Measurements from ENCODE around the gene ROBO1.

The ROBO1 gene

DNA sequence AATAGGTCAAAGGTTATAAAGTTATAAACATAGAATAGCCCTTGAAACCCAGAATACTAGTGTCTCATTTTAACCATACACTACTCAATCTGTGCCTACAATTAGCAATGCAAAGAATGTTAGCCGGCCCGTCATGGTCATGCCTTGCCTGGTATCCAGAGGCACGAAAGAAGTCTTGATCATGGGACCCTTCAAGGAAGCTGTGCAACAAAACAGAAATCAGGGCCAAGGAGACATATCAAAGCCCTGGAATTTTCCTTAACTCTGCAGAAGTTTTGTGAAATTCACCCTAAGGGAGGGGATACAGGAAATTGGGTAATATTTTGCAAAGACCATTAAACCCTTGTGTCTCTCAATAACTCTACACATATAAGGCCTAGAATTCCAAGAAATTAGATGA lies 482.4 kb downstream of the ROBO1 start:
- Histone ChIP-seq H3K9ac (ENCODE audit: low read length) (no peak overlapping the region), H3K4me3 (ENCODE audit: low read length) (no peak overlapping the region), H3K9me3 (replicated peaks; ENCODE audit: insufficient read depth, low read length) (no peaks in the 10 kb centered on the region), H3K9me2 (replicated peaks; ENCODE audit: insufficient read depth, low read length) (no peaks in the 10 kb centered on the region), H4K20me1 (ENCODE audit: insufficient read depth, low read length) (no peaks in the 10 kb centered on the region), H3K36me3 (replicated peaks; ENCODE audit: insufficient read depth, low read length) (no peaks in the 10 kb centered on the region), H2AFZ (ENCODE audit: low read length) (no peak overlapping the region), H3F3A (ENCODE audit: insufficient read depth, low read length) (no peaks in the 10 kb centered on the region), H3K27ac (ENCODE audit: low read length) (no peak overlapping the region), H3K79me2 (ENCODE audit: low read length) (no peaks in the 10 kb centered on the region), H3K4me2 (ENCODE audit: low read depth, low read length) (no peak overlapping the region), H3K27me3 (replicated peaks; ENCODE audit: insufficient read depth, low read length) (no peaks in the 10 kb centered on the region), H3K4me1 (ENCODE audit: low read length) (no peaks in the 10 kb centered on the region)
- TF ChIP-seq EZH2 (optimal IDR thresholded peaks at IDR 0.05; ENCODE audit: low read depth, low read length) (no peak), EZH2phosphoT487 (IDR thresholded peaks at IDR 0.05; ENCODE audit: low read length) (no peak)
- TF ChIP-seq, protein P1, sequence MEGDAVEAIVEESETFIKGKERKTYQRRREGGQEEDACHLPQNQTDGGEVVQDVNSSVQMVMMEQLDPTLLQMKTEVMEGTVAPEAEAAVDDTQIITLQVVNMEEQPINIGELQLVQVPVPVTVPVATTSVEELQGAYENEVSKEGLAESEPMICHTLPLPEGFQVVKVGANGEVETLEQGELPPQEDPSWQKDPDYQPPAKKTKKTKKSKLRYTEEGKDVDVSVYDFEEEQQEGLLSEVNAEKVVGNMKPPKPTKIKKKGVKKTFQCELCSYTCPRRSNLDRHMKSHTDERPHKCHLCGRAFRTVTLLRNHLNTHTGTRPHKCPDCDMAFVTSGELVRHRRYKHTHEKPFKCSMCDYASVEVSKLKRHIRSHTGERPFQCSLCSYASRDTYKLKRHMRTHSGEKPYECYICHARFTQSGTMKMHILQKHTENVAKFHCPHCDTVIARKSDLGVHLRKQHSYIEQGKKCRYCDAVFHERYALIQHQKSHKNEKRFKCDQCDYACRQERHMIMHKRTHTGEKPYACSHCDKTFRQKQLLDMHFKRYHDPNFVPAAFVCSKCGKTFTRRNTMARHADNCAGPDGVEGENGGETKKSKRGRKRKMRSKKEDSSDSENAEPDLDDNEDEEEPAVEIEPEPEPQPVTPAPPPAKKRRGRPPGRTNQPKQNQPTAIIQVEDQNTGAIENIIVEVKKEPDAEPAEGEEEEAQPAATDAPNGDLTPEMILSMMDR (IDR thresholded peaks at IDR 0.05; ENCODE audit: low read length), result no peak
- DNase-seq, result no peak

DNA sequence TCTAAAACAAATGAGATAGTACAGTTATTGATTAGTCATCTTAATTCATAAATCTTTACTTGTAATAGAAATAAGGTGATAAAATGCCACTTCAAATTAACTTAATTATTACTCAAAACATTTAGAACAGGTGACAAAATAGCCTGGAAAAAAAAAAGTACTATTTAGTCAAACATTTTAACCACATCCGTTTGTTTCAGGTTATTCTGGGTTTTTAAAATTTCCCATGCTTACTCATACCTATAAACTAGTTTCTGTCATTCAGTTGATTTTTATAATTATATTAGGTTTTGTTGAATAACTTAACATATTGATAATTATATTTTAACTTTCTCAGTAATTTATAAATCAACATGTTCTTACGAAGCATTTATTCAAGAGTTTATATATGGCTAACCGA lies 483.0 kb downstream of the ROBO1 start:
- H2AFZ ChIP-seq (ENCODE audit: low read length), result no peak overlapping the region
- no peaks in the 10 kb centered on the region for H3K79me2 ChIP-seq (ENCODE audit: low read length)
- no peaks in the 10 kb centered on the region for H4K20me1 ChIP-seq (ENCODE audit: insufficient read depth, low read length)
- no peaks in the 10 kb centered on the region for H3K27me3 ChIP-seq (replicated peaks; ENCODE audit: insufficient read depth, low read length)
- no peaks in the 10 kb centered on the region for H3K36me3 ChIP-seq (replicated peaks; ENCODE audit: insufficient read depth, low read length)
- no peak overlapping the region for H3K27ac ChIP-seq (ENCODE audit: low read length)
- H3K9me3 ChIP-seq (replicated peaks; ENCODE audit: insufficient read depth, low read length), result no peaks in the 10 kb centered on the region
- H3K4me2 ChIP-seq (ENCODE audit: low read depth, low read length), result no peak overlapping the region
- H3K4me3 ChIP-seq (ENCODE audit: low read length), result no peak overlapping the region
- no peaks in the 10 kb centered on the region for H3K9me2 ChIP-seq (replicated peaks; ENCODE audit: insufficient read depth, low read length)
- H3F3A ChIP-seq (ENCODE audit: insufficient read depth, low read length), result no peaks in the 10 kb centered on the region
- no peak for DNase-seq
- TF ChIP-seq EZH2 (optimal IDR thresholded peaks at IDR 0.05; ENCODE audit: low read depth, low read length) (no peak), EZH2phosphoT487 (IDR thresholded peaks at IDR 0.05; ENCODE audit: low read length) (no peak)
- TF ChIP-seq, protein P1 (IDR thresholded peaks at IDR 0.05; ENCODE audit: low read length), result no peak
- no peaks in the 10 kb centered on the region for H3K4me1 ChIP-seq (ENCODE audit: low read length)
- no peak overlapping the region for H3K9ac ChIP-seq (ENCODE audit: low read length)

DNA sequence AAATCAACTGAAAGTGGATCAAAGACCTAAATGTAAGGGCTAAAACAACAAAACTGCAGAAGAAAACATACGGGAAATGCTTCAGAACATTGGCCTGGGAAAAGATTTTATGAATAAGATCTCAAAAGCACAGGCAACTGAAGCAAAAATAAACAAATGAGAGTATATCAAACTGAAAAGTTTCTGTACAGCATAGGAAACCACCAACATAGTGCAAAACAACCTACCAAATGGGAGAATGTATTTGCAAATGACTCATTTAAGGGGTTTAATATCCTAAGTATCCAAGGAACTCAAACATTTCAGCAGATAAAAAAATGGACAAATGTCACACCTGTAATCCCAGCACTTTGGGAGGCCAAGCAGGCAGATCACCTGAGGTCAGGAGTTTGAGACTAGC lies 489.1 kb downstream of the ROBO1 start:
- no peaks in the 10 kb centered on the region for H3K79me2 ChIP-seq (ENCODE audit: low read length)
- H2AFZ ChIP-seq (ENCODE audit: low read length), result no peak overlapping the region
- no peaks in the 10 kb centered on the region for H3K36me3 ChIP-seq (replicated peaks; ENCODE audit: insufficient read depth, low read length)
- H3K4me1 ChIP-seq (ENCODE audit: low read length), result no peaks in the 10 kb centered on the region
- TF ChIP-seq, protein P1 (IDR thresholded peaks at IDR 0.05; ENCODE audit: low read length), result no peak
- TF ChIP-seq EZH2phosphoT487 (IDR thresholded peaks at IDR 0.05; ENCODE audit: low read length), result no peak
- TF ChIP-seq EZH2 (optimal IDR thresholded peaks at IDR 0.05; ENCODE audit: low read depth, low read length), result no peak
- H3F3A ChIP-seq (ENCODE audit: insufficient read depth, low read length), result no peaks in the 10 kb centered on the region
- H3K27me3 ChIP-seq (replicated peaks; ENCODE audit: insufficient read depth, low read length), result no peaks in the 10 kb centered on the region
- no peak overlapping the region for H3K9ac ChIP-seq (ENCODE audit: low read length)
- H3K4me2 ChIP-seq (ENCODE audit: low read depth, low read length), result no peak overlapping the region
- no peak overlapping the region for H3K27ac ChIP-seq (ENCODE audit: low read length)
- H3K9me2 ChIP-seq (replicated peaks; ENCODE audit: insufficient read depth, low read length), result no peaks in the 10 kb centered on the region
- no peaks in the 10 kb centered on the region for H3K9me3 ChIP-seq (replicated peaks; ENCODE audit: insufficient read depth, low read length)
- no peaks in the 10 kb centered on the region for H4K20me1 ChIP-seq (ENCODE audit: insufficient read depth, low read length)
- no peak overlapping the region for H3K4me3 ChIP-seq (ENCODE audit: low read length)
- DNase-seq, result no peak

Data from MM.1S (cell line).